Endodermal cell (in vitro differentiated cells): ENCODE data around the gene VDR. TPM values are rescaled to one million over a fixed set of nuclear protein-coding genes. Genes with fewer than 3 reads are reported as not detected.

Source experiments
- DNase-seq: peaks from one replicate; pipeline ENCODE4 v3.0.0-alpha.2; 2017
- H3K27ac ChIP-seq: 2 replicates; pipeline ENCODE4 v1.5.1; 2013; ENCODE audit warnings: mild to moderate bottlenecking, low read depth, low read length, moderate library complexity
- H3K27me3 ChIP-seq: 2 replicates; pipeline ENCODE4 v1.6.1; 2013; ENCODE audit warnings: mild to moderate bottlenecking, low read length, moderate library complexity; ENCODE audit not compliant: insufficient read depth, control insufficient read depth, poor library complexity, severe bottlenecking
- H3K36me3 ChIP-seq: 2 replicates; pipeline ENCODE4 v1.7.0; 2013; ENCODE audit warnings: mild to moderate bottlenecking, low read length, moderate library complexity; ENCODE audit not compliant: control insufficient read depth, insufficient read depth
- H3K4me1 ChIP-seq: one replicate; pipeline ENCODE4 v1.7.0; 2013; ENCODE audit warnings: low read length; ENCODE audit not compliant: control insufficient read depth, insufficient read depth
- H3K4me3 ChIP-seq: 2 replicates; pipeline ENCODE4 v1.5.1; 2013; ENCODE audit warnings: mild to moderate bottlenecking, low read length, moderate library complexity
- H3K9ac ChIP-seq: 2 replicates; pipeline ENCODE4 v1.6.1; 2013; ENCODE audit warnings: mild to moderate bottlenecking, low read length, moderate library complexity; ENCODE audit not compliant: poor library complexity, severe bottlenecking; ENCODE audit errors: extremely low read depth
- H3K9me3 ChIP-seq: 2 replicates; pipeline ENCODE4 v1.6.1; 2013; ENCODE audit warnings: mild to moderate bottlenecking, low read length, moderate library complexity; ENCODE audit not compliant: control insufficient read depth
- H3K27ac Mint-ChIP-seq: 2 replicates; pipeline ENCODE4 v1.8.0; 2020; ENCODE audit warnings: mixed read lengths
- H3K27me3 Mint-ChIP-seq: 2 replicates; pipeline ENCODE4 v1.8.0; 2021; ENCODE audit warnings: mild to moderate bottlenecking, mixed read lengths; ENCODE audit not compliant: insufficient read depth
- H3K36me3 Mint-ChIP-seq: 2 replicates; pipeline ENCODE4 v1.8.0; 2020; ENCODE audit warnings: low read depth, mixed read lengths
- H3K4me1 Mint-ChIP-seq: 2 replicates; pipeline ENCODE4 v1.8.0; 2020; ENCODE audit warnings: mixed read lengths
- H3K4me3 Mint-ChIP-seq: 2 replicates; pipeline ENCODE4 v1.8.0; 2020; ENCODE audit warnings: mild to moderate bottlenecking, moderate library complexity, mixed read lengths
- H3K9me3 Mint-ChIP-seq: 2 replicates; pipeline ENCODE4 v1.8.0; 2020; ENCODE audit warnings: mild to moderate bottlenecking, mixed read lengths
- CTCF ChIP-seq: fragments of 200-600 bp; sonication (generic); conservative IDR thresholded peaks from 2 replicates; pipeline ENCODE4 v1.5.0; 2021; ENCODE audit warnings: antibody characterized with exemption, mild to moderate bottlenecking
- WGBS, 2 experiments: methylation state at CpG; one replicate each; pipeline versions ENCODE4 v1.1.5 to v1.1.7; 2013; ENCODE audit warnings: missing lambda C conversion rate in 2 of 2, mixed read lengths in 1 of 2; ENCODE audit not compliant: insufficient coverage in 1 of 2, insufficient read length in 1 of 2; 5-methylcytosine and 5-hydroxymethylcytosine counted together
- total RNA-seq, 2 donors: library from RNA; stranded (reverse); fragmentation: NEBNext Ultra II Directional in 1 of 2; extraction: Animal tissue kit (Norgen Biotek cat#: 25700) in 1 of 2; gene quantifications; 2 replicates in 1 of 2; 3 replicates in 1 of 2; pipeline ENCODE4 v1.2.1, GENCODE V29; 2021

Gene VDR
- total RNA-seq, 2 donors from 2014 or later = 0.04 TPM; not detected in 1

- Mint-ChIP-seq H3K27ac (no peak overlapping the region), H3K36me3 (no peaks in the 10 kb centered on the region), H3K4me3 (no peak overlapping the region), H3K9me3 (no peaks in the 10 kb centered on the region), H3K27me3 (peaks cover 49% of the 10 kb centered on the region), H3K4me1 (no peaks in the 10 kb centered on the region)
- H3K4me1 ChIP-seq = no peaks in the 10 kb centered on the region
- H3K9me3 ChIP-seq = no peaks in the 10 kb centered on the region
- DNase-seq = peak; percentile 96
- H3K4me3 ChIP-seq = no peak overlapping the region
- peak; percentile 96 for TF ChIP-seq CTCF
- no peaks in the 10 kb centered on the region for H3K36me3 ChIP-seq
- peaks cover 27% of the 10 kb centered on the region for H3K27me3 ChIP-seq
- WGBS, 2 experiments = 62 to 74% methylated on average over 25 to 32 of the region's 32 CpGs
- no peak overlapping the region for H3K9ac ChIP-seq
- H3K27ac ChIP-seq = no peak overlapping the region
Measured at GRCh38 chr12:47949441-47950341, 44.9 kb upstream of the VDR start.

- H3K9me3 Mint-ChIP-seq = no peaks in the 10 kb centered on the region
- H3K4me1 ChIP-seq = no peaks in the 10 kb centered on the region
- WGBS, 2 experiments = 89% methylated on average over 5 to 12 of the region's 12 CpGs
- no peaks in the 10 kb centered on the region for H3K9me3 ChIP-seq
- peaks cover 26% of the 10 kb centered on the region for H3K27me3 ChIP-seq
- H3K36me3 ChIP-seq = no peaks in the 10 kb centered on the region
- no peaks in the 10 kb centered on the region for H3K4me1 Mint-ChIP-seq
- no peak for DNase-seq
- no peaks in the 10 kb centered on the region for H3K36me3 Mint-ChIP-seq
- H3K9ac ChIP-seq = no peak overlapping the region
- no peak overlapping the region for H3K4me3 Mint-ChIP-seq
- TF ChIP-seq CTCF = no peak
- peaks cover 36% of the 10 kb centered on the region for H3K27me3 Mint-ChIP-seq
- no peak overlapping the region for H3K27ac Mint-ChIP-seq
- H3K27ac ChIP-seq = no peak overlapping the region
- no peak overlapping the region for H3K4me3 ChIP-seq
Measured at GRCh38 chr12:47947341-47947740, 42.5 kb upstream of the VDR start.

- peaks cover 35% of the 10 kb centered on the region for H3K27me3 Mint-ChIP-seq
- no peaks in the 10 kb centered on the region for H3K9me3 ChIP-seq
- H3K4me3 ChIP-seq = no peak overlapping the region
- H3K9ac ChIP-seq = no peak overlapping the region
- no peak overlapping the region for H3K27ac Mint-ChIP-seq
- H3K36me3 ChIP-seq = no peaks in the 10 kb centered on the region
- TF ChIP-seq CTCF = no peak
- no peak for DNase-seq
- H3K9me3 Mint-ChIP-seq = no peaks in the 10 kb centered on the region
- H3K27ac ChIP-seq = no peak overlapping the region
- H3K27me3 ChIP-seq = peaks cover 24% of the 10 kb centered on the region
- no peaks in the 10 kb centered on the region for H3K4me1 ChIP-seq
- no peaks in the 10 kb centered on the region for H3K4me1 Mint-ChIP-seq
- no peak overlapping the region for H3K4me3 Mint-ChIP-seq
- H3K36me3 Mint-ChIP-seq = no peaks in the 10 kb centered on the region
- 86 to 97% methylated on average over 16 to 27 of the region's 27 CpGs for WGBS, 2 experiments
Measured at GRCh38 chr12:47946413-47947323, 41.9 kb upstream of the VDR start.
